NK-92 (cell line): ENCODE measurements around the gene RTN4R.
"Not testable (repeated sequence)": the region's sequence is repeated elsewhere in the genome, so short reads cannot be mapped to it uniquely, and the experiment has no call there.

Experiments used
- DNase-seq: peaks from one replicate; lab custom pipeline; 2025; ENCODE audit not compliant: unreplicated experiment; lab: John Stamatoyannopoulos, UW

RTN4R gene

DNA sequence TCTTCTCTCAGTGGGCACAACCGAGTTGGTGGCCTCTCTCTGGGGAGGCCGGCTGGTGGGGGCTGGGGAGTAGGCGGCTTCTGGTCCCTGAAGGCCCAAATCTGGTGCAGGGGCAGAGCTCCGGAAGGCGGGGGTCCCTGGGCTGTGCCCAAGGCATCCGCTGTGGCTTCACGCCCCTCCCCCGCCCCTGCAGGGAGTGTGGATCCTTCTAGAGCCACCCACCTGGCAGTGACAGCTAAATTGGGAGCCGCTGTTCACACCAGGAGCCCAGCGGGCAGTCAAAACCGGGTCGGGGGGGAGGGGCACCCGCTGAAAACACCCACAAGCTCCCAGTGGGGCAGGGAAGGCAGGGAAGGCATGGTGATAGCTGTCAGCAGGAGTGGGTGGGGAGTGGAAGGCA, 4.6 kb upstream of the RTN4R start:
- no peak for DNase-seq

DNA sequence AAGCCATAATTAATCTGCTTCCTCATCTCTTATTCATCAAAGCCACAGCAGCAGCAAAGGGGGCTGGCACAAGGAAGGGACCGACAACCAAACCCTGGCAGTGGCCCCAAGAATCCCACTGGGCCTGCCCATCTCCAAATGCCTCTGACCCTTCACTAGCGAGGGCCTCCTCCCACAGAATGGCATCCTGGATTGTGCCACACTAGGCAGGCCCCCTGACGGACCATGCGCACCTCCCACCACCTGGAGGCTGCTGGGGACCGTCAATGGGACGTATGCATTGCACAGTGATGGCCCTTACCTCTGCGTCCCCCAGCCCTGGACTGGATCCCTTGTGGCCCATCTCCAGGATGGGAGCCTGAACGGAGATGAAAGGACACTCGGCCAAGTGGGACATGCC, 4.1 kb upstream of the RTN4R start:
- no peak for DNase-seq

DNA sequence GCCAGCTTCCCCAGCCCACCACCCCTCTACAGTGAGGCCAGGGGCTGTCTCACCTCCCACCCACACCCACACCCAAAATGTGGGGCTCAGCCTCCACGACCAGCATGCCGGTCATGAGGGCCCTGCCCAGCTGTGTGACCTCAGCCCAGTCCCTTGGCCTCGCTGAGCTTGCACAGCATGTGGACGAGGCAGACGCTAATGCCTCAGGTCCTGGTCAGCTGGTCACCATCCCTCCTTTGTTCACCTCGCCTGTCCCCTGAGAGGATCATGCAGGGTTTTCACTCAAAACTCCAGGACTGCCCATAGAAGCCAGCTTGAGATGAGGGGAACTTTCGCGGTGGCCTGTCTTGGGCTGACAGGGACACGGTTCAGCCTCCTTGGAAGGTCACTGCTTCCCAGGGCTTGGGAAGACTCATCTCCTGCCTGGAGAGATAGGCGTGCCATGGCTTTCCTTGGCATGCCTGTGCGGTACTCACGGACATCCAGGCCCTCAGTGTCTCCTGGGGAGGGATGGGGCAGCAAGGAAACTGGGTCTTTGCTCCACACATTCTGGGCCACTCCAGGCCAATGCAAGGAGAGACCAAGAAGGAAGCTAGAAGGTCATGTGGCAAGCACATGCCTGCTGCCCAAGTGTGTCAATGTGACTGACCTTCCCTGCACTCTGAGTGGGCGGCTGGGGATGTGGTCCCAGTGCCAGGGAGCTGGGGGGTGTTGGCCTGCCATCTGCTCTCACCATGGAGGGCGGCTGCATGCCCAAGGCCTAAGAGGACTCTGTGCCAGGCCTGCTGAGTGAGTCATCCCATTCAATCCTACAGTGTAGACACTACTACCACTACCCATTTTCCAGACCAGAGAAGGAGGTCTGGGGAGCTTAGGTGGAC, 3.2 kb upstream of the RTN4R start:
- DNase-seq = no peak

DNA sequence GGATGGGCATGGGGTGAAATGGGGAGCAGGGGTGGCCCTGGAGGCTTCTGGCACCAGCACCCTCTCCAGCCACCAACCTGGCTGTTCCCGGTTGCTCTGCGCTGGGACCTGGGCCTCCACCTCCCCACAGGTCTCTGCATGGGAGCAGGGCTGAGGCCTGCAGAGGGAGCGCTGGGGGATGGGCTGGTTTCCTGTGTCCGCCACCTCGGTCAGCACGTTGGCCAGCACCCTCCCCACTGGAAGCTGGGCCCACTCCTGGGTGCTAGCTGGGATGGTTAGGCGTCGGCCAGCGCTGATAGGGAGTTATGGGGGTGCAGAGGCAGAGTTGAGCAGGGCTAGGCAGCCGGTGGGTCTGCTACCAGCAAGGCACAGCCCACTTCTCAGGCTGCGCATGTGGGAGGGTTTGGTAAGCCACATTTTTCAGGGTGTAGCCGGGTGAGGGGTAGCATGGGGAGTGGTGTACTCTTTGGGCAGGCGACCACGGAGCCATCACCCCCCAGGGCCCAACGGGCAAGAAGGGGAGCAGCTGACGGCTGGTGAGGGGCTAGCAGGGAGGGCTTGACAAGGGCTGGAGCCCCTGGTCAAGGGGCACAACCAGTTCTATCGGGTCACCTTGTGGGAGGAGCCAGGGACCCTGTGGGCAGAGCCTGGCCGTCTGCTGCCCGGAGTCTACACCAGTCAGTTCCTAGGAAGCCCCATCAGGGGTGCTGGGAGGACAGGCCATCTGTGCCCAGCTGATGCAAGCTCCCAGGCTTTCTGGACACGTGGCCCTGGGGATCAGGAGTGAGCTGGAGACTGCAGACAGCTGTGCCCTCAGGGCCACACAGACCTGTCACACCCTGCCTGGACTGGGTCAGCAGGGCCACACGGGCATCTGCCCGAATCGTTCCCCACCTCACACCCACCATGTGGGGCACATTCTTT, 2.3 kb upstream of the RTN4R start:
- not testable (repeated sequence) for DNase-seq

DNA sequence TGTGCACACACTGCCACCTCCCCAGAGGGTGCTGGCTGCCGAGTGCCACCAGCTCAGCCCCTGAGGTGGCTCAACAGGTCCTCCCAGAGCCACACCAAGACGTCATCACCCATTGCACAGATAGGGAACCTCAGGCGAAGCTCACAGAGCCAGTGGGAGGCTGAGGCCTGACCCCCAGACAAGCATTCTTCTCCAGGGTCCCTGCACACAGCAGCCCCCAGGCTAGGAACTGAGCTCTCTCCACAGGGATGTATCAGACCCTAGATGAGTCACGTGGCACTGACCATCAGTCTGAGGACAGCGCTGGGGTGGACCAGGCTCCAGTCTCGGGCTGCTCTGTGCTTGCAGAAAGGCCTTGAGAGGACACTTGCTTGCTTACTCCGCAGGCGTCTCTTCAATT, 1.6 kb upstream of the RTN4R start:
- DNase-seq = not testable (repeated sequence)

DNA sequence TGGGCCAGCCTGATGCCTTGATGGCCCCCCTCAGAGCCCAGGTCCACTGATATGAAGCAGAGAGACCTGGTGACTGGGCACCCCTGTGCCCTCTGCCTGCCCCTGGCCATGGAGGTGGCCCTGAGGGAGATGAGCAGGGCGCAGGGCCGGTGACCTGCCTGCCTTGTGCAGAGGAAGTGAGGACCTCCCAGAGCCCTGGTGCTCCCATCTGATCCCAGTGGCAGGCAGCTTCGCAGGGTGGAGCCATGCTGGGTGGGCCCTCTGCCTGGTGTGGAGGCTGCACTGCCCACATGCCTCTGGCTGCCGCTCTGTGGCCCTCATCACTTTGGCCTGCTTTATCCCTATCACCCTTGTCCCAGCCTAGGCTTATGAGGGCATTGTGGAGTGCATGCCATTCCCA, 1.1 kb upstream of the RTN4R start:
- DNase-seq = not testable (repeated sequence)

DNA sequence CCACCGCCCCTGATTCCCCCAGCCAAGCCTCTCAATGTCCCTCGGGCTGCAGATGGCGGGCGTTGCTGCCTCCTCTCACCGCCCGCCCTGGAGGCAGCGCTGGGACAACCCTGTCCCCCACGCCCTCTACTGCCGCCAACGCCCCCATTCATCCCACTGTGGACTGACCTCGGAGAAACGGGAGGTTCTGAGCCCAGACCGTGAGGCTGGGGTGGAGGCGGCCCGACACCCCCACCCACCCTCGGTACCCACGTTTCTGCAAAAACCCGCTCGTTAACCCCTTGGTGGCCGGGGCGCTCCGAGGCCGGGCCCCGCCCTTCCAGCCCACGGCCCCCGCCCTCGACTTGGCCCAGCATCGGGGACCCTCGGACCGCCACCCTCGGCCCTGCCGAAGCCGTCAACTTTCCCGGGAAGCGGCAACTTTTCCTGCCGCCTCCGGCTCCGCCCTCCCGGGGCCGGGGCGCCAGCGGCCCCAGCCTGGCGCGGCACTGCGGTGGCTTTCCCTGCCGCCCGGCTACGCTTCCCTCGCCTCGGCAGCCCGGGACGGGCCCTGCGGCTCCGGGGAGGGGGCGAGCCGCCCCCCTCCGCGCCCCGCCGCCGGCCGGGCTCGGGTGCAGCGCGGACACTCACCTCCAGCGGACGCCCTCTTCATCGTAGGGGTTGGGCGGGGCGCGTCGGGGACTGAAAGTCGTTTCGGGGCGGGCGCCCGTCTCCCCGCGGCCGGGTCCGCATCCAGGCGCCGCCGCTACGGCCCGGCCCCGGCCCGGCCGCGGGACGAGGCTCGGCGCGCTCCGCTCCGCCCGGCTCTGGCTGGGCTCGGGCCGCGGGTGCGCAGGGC, 458 bp downstream of the RTN4R start:
- DNase-seq = no peak

DNA sequence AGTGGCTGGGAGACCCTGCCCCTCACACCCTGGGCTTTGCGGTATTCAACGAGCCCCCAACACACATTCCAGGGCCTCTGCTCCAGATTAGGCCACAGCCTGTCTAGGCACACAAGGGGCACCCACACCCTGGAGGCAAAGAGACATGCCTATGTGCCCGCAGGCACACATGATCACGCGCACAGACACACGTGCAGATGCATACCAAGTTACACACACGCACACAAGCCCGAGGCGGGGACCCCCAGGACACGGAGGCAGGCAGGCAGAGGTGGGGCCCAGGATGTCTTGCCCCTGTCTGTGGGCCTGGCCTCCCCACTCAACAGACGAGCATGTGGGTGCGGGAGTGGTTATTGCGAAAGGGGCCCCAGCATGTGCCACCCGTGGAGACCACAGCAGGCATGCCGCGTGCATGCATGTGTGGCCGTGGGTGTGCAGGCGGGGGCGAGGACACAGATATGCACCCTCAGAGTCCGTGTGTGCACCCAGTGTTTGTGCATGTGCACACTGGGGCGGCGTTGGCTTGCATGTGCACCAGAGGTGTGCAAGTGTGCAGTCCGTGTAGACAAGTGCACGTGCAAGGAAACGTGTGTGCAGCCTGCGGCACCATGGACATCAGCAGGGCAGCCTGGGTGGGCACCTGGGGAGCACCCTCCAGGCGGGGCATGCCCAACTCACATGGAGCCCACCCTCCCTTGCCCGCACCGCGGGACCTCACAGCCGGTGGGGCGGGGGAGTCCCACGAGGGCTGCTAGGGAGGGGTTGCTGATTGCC, 1.3 kb downstream of the RTN4R start:
- DNase-seq = not testable (repeated sequence)

GRCh38 chr22:20265772-20266666, 2.1 kb downstream of the RTN4R start:
- not testable (repeated sequence) for DNase-seq

DNA sequence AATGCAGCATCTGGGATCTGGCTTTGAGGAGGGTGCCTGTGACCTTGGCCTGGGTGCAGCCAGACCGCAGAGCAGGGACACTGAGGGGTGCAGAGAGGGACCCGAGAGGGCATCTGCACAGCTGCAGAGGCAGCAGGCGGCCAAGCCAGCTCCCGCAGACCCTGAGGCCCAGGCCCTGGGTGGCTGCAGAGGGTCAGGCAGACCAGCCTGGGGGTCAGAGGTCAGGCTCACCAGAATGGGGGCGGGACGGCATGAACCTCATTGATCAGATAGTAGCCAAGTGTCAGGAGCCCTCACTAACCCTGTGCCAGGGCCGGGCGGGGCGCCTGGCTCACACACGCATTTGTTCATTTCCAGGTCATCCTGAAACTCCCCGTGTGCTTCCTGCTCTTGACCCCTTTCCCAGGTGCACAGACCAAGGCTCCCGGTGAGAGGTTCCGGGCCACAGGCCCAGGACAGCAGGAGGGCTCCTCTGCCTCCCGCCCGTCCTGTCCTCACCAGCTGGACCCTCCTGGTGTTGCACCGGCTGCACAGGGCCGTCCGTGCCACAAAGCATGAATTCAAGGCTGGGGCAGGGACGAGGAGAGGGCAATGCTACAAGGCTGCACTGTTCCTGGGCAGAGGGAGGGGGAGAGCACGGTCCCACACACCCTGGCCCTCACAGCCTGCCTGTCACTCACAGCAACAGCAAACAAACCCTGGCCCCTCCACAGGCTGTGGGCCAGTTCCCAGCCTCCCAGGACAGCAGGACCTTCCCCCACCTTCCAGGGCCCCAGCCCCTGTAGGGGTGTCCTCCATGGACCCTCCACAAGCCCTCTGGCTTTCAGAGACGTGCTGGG, 3.3 kb downstream of the RTN4R start:
- DNase-seq = no peak

DNA sequence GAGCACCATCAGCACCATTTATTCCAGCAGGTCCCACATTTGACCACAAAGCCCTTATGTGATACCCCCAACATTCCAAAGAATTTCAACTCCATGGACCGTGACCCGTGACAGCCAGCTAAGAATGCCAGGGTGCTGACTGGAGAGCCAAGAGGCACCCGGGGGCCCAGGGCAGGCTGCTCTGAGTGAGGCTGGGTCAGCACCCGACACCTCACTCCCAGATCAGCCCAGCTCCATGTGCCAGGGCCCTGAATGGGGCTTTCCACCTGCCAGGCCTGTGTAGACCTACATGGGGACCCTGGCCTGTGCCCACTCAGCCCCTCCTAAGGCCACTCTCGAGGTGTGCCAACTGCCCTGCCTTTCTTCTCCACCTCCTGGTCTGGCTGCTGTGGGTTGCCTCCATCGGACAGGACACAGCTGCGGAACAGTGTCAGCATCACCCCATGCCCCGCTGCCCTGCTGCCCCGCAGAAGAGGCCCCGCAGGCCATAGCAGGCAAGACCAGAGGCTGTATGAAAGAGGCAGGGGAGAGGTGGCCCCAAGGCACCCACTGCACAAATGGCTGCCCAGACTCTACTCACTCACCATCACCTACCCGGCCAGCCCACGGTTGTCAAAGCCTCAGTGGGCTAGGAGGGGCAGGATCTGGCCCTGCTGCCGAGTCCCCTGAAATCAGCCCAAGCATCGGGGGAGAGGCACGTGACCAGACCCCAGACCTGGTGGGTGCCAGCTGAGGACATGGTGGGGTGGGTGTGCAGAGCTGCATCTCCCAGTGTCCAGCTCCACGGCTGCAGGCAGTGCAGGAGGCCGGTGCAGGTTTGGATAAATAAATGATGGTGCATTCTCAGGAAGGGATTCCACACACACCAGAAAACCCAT, 4.5 kb downstream of the RTN4R start:
- not testable (repeated sequence) for DNase-seq

DNA sequence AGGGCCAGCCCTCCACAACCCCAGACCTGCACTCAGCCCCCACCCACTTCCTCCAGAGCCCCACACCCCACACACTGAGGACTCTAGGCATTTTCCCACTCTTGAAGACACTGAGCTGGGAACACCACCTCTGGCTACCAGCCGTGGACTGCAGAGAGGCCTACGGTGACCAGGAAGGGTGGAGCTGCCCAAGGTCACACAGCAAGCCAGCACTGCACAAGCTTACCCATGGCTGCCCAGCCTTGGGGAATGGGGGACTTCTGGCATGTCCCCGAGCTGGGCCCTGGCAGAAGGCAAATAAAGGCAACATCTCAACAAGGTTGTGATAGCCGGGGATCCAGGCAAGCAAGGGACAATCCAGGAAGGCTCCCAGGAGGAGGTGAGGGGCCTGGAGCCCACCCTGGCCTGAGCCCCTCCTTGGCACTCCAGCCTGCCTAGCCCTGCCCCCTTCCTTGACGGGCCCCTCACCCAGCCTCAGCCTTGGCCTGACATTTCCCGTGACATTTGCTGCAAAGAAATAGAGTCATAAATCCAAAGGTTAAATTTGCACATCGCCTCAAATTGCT, 5.5 kb downstream of the RTN4R start:
- DNase-seq = no peak

DNA sequence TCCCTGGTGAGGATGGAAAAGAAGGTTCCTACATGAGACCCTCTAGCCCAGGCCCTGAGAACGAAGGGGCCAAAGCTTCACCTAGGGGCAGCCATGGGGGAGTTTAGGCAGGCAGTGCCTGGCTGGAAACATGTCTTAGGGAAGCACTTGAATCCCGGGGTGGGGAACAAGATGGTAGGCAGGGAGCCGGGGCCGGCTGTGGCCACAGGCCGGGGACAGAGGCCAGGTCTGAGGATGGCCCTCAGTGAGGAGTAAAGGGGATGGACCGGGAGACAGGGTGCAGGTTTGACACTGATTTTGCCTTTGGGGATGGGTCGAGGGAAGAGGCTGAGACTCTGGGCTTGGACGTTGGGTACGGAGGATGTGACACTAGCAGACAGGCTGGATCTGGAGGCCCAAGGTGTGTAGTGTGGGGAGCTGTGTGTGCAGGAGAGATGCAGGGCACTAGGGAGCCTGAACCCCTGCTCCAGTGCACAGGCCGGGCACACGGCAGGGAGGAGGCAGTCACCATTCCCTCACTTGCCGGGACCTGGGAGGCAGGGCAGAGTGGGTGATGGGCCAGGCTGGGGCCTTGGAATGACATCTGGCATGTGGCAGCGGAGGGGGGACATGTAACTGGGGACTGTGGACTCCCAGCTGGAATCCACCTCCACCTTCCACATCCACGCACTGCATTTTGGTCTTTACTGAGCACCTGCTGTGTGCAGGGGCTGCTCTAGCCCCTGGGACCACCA, 6.1 kb downstream of the RTN4R start:
- DNase-seq = no peak

DNA sequence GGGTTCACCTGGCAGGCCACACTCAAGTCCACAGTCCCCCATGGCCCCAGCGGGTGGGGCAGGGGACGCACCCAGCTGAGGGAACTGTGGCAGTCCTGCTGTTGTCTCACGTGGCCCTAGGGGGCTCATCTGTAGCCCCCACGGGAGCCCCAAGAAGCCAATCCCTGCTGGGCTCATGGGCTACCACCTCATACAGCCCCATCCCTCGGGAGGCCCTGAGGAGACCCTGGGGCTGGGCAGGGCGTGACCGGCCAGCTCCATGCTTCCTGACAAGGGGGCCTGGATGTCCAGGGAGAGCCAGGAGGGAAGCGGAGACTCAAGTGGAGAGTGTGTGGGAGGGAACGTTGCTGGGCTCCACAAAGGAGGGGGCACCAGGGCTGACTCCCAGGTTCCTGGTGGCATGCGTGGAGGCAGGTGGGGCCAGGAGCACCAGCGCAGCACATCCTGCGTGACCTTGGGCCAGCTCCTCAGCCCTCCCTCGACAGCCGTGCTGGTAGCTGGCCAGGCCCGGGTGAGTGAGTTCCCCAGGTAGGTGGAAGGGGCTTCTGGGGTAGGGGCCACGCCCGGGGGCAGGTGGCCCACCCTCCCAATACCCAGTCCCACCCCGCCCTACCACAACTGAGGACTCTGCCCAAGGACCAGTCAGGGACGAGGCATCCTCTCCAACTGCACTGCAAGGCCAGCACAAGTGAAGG, 7.9 kb downstream of the RTN4R start:
- DNase-seq = no peak

DNA sequence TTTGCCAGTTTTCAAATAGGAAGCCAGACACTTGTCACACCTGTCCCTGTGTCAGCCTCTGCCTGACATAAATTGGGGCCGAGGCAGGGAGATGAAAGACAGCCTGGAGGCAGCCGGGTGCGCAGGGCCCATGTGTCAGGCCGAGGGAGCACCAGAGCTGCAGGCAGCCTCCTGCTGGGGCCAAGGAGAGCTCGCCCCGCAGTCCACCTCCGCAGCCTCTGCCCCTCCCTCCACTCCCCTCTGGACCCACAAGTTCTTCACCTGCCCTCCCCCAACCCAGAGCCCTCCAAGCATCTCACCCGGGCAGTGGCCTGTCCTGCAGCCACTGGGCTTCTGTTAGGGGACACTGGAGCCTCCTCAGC, 8.8 kb downstream of the RTN4R start:
- DNase-seq = no peak
